Neural crest cell (in vitro differentiated cells): ENCODE measurements around the gene GPRC5C. TPM values are rescaled to one million over a fixed set of nuclear protein-coding genes. Genes with fewer than 3 reads are reported as not detected.

Experiments used
- DNase-seq: peaks from one replicate; pipeline ENCODE4 v3.0.0; 2021; ENCODE audit warnings: low read depth, mixed read lengths, low spot score
- H3K27ac Mint-ChIP-seq: one replicate; pipeline ENCODE4 v1.8.0; 2021; ENCODE audit warnings: mild to moderate bottlenecking, mixed read lengths; ENCODE audit not compliant: unreplicated experiment
- H3K27me3 Mint-ChIP-seq: 2 replicates; pipeline ENCODE4 v1.8.0; 2021; ENCODE audit warnings: low read depth, mild to moderate bottlenecking, mixed read lengths
- H3K36me3 Mint-ChIP-seq: 2 replicates; pipeline ENCODE4 v1.8.0; 2021; ENCODE audit warnings: low read depth, mild to moderate bottlenecking, mixed read lengths
- H3K4me1 Mint-ChIP-seq: 2 replicates; pipeline ENCODE4 v1.8.0; 2021; ENCODE audit warnings: mixed read lengths
- H3K4me3 Mint-ChIP-seq: one replicate; pipeline ENCODE4 v1.8.0; 2021; ENCODE audit warnings: mild to moderate bottlenecking, mixed read lengths
- H3K9me3 Mint-ChIP-seq: 2 replicates; pipeline ENCODE4 v1.8.0; 2021; ENCODE audit warnings: mixed read lengths
- CTCF ChIP-seq: fragments of 200-600 bp; sonication (generic); conservative IDR thresholded peaks from 2 replicates; pipeline ENCODE4 v1.5.0; 2021; ENCODE audit warnings: antibody characterized with exemption, mild to moderate bottlenecking
- total RNA-seq: library from RNA; stranded (reverse); gene quantifications from 2 replicates; pipeline ENCODE4 v1.2.1, GENCODE V29; 2021

The GPRC5C gene
- total RNA-seq, 1 donor from 2014 or later, result 4.6 TPM

GRCh38 chr17:74460241-74460640 is 28.4 kb downstream of the GPRC5C start:
- no peaks in the 10 kb centered on the region for H3K36me3 Mint-ChIP-seq
- no peak overlapping the region for H3K4me3 Mint-ChIP-seq
- DNase-seq, result no peak
- no peaks in the 10 kb centered on the region for H3K9me3 Mint-ChIP-seq
- TF ChIP-seq CTCF, result no peak
- H3K27me3 Mint-ChIP-seq, result peaks cover 16% of the 10 kb centered on the region
- H3K27ac Mint-ChIP-seq, result no peak overlapping the region
- peaks cover 16% of the 10 kb centered on the region for H3K4me1 Mint-ChIP-seq

DNA sequence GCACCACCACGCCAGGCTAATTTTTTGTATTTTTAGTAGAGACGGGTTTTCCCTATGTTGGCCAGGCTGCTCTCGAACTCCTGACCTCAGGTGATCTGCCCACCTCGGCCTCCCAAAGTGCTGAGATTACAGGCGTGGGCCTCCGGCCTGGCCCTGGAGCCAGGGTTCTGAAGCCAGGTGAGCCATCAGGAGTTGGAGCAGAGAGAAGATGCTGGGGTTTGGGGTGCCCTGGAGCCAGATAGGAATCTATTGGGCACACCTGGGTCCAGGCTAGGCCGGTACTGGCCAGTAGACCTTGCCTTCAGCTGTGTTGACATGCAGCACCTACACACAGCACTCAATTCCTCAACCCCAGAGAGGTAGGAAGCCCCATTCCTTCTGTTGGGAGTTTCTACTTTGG is 29.1 kb downstream of the GPRC5C start:
- Mint-ChIP-seq H3K4me1 (peaks cover 11% of the 10 kb centered on the region), H3K27ac (no peak overlapping the region), H3K36me3 (no peaks in the 10 kb centered on the region), H3K4me3 (no peak overlapping the region), H3K27me3 (peaks cover 16% of the 10 kb centered on the region), H3K9me3 (no peaks in the 10 kb centered on the region)
- DNase-seq, result no peak
- no peak for TF ChIP-seq CTCF

GRCh38 chr17:74461611-74462010 is 29.7 kb downstream of the GPRC5C start:
- peaks cover 9% of the 10 kb centered on the region for H3K4me1 Mint-ChIP-seq
- no peak for DNase-seq
- H3K36me3 Mint-ChIP-seq, result no peaks in the 10 kb centered on the region
- H3K27me3 Mint-ChIP-seq, result peaks cover 16% of the 10 kb centered on the region
- H3K27ac Mint-ChIP-seq, result no peak overlapping the region
- TF ChIP-seq CTCF, result no peak
- H3K4me3 Mint-ChIP-seq, result no peak overlapping the region
- no peaks in the 10 kb centered on the region for H3K9me3 Mint-ChIP-seq

DNA sequence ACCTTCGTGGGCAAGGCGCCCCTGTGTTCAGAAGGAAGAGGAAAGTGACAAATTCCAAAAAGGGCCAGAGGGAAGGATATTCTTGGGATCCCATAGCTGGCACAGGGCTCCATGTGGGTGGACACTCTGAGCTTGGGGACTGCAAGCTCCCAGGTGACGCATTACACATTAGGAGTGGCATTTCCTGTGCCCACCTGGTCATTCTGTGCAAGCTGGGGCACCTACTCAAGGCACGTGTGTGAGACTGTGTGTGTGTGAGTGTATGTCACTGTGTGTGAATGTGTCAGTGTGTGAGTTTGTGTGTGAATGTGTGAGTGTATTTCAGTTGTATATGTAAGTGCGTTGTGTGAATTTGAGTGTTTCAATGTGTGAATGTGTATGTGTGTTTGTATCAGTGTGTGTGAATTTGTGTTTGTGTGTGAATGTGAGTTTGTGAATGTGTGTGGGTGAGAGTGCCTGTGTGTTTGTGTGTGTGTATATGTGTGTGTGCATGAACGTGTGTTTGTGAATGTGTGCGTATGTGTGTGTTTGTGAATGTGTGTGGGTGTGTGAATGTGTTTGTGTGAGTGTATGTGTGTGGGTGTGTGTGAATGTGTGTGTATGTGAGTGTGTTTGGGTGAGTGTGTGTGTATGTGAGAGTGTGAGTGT is 33.0 kb downstream of the GPRC5C start:
- H3K36me3 Mint-ChIP-seq, result no peaks in the 10 kb centered on the region
- no peak for TF ChIP-seq CTCF
- no peaks in the 10 kb centered on the region for H3K4me1 Mint-ChIP-seq
- no peaks in the 10 kb centered on the region for H3K9me3 Mint-ChIP-seq
- H3K27me3 Mint-ChIP-seq, result no peaks in the 10 kb centered on the region
- DNase-seq, result no peak
- no peak overlapping the region for H3K27ac Mint-ChIP-seq
- no peak overlapping the region for H3K4me3 Mint-ChIP-seq

DNA sequence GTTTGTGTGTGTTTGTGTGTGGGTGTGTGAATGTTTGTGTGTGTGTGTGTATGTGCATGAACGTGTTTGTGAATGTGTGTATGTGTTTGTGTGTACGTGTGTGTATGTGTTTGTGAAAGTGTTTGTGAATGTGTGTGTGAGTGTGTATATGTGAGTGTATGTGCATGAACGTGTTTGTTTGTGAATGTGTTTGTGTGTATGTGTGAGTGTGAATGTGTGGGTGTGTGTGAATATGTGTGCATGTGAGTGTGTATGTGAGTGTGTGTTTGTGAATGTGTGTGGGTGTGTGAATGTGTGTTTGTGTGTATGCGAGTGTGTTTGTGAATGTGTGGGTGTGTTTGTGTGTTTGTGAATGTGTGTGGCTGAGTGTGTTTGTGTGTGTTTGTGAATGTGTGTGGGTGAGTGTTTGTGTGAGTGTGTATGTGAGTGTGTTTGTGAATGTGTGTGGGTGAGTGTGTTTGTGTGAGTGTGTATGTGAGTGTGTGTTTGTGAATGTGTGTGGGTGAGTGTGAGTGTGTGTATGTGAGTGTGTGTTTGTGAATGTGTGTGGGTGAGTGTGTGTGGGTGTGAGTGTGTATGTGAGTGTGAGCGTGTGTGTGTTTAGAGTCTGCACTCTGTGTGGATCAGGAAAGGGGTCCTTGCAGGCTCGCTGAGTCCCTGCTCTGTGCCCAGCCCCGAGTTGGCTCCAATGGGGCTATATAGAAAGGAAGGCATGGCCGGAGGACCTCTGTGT is 33.7 kb downstream of the GPRC5C start:
- no peak for TF ChIP-seq CTCF
- no peaks in the 10 kb centered on the region for H3K4me1 Mint-ChIP-seq
- no peak overlapping the region for H3K4me3 Mint-ChIP-seq
- H3K36me3 Mint-ChIP-seq, result no peaks in the 10 kb centered on the region
- DNase-seq, result no peak
- H3K27me3 Mint-ChIP-seq, result no peaks in the 10 kb centered on the region
- no peaks in the 10 kb centered on the region for H3K9me3 Mint-ChIP-seq
- H3K27ac Mint-ChIP-seq, result no peak overlapping the region
